Activated naive CD8-positive, alpha-beta T cell treated with anti-CD3 and anti-CD28 coated beads, Interleukin-2, amount 50 U/mL, for 24 hours (primary cell): ENCODE results near the gene SLC25A36.

Source experiments
- ATAC-seq: fragments of 150-1000 bp; cut with Tn5 transposase; one replicate; pipeline ENCODE4 v1.10.0; 2021
- DNase-seq: peaks from one replicate; pipeline ENCODE4 v3.0.0; 2021
- H3K27ac Mint-ChIP-seq: one replicate; pipeline ENCODE4 v1.8.0; 2021; ENCODE audit warnings: mild to moderate bottlenecking, mixed read lengths
- H3K27me3 Mint-ChIP-seq: one replicate; pipeline ENCODE4 v1.8.0; 2021; ENCODE audit warnings: mixed read lengths
- H3K36me3 Mint-ChIP-seq: one replicate; pipeline ENCODE4 v1.8.0; 2021; ENCODE audit warnings: low read depth, mixed read lengths
- H3K4me1 Mint-ChIP-seq: one replicate; pipeline ENCODE4 v1.8.0; 2021; ENCODE audit warnings: mixed read lengths
- H3K4me3 Mint-ChIP-seq: one replicate; pipeline ENCODE4 v1.8.0; 2021; ENCODE audit warnings: mild to moderate bottlenecking, moderate library complexity, mixed read lengths
- H3K9me3 Mint-ChIP-seq: one replicate; pipeline ENCODE4 v1.8.0; 2021; ENCODE audit warnings: mixed read lengths

The SLC25A36 gene

DNA sequence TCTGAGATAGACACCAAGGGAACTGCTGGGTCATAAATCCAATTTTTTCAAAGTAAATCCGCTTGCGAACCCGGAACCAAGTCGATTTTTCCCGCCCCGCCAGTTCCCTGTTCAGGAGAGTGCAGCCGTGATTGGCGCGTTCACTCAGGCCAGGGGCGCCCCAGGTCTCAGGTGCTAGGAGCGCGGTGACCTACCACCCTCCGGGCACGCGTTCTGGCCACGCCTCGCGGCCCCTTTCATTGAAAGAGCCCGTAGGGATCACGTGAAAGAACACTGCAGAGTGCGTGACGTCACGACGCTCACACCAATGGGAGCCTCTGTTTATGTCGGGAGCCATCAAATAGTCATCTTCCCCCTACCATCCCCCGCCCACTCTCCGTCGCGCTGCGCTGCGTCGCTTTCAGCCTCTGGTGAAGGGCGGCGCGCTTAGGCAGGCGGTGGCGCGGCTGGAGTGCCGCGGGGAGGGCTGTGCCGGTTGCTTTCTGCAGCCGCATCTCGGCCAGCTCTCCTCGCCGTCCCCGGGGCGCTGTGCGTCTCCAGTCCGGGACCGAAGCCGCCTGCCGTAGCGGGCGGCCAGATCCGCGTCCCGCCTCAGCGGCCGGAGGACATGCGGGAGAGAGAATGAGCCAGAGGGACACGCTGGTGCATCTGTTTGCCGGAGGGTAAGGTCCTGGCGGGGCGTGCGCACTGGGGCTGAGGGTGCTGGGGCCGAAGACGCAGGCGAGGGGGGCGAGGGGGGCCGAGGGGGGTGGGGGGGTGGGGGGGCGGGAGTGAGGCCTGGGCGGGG lies at the start of gene SLC25A36:
Gene SLC25A36, plus strand, starts transcription at position 403 of the 787 bp plus-strand sequence. Its CDS starts 219 bp downstream, at position 622.
- H3K4me1 Mint-ChIP-seq = peaks cover 45% of the 10 kb centered on the region
- DNase-seq = peak; percentile 96
- peaks cover 4% of the 10 kb centered on the region for H3K9me3 Mint-ChIP-seq
- peak; percentile 96 for ATAC-seq
- peak within 1 kb of the TSS; percentile 82 for H3K27ac Mint-ChIP-seq
- no peaks in the 10 kb centered on the region for H3K27me3 Mint-ChIP-seq
- peaks cover 9% of the 10 kb centered on the region for H3K36me3 Mint-ChIP-seq
- peak within 1 kb of the TSS; percentile 88 for H3K4me3 Mint-ChIP-seq

DNA sequence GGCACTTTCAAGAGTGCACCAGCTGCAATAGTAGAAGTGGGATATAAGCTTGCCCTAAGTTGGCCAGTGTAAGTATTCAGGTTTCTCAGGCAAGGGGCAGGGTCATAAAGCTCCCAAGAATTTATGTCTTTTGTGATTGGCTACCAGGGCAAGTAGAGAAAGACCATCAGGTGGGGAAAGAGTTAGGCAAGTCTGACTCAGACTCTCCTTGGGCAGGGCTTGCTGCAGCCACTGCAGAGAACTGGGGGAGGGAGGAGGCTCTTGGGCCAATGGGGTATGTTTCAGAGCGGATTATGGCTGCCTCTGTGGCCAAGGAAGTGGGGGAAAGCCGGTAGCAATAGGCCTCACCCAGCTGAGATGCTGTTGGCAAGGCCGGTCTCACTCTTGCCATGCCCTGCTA lies 44.6 kb upstream of the SLC25A36 start:
- no peaks in the 10 kb centered on the region for H3K9me3 Mint-ChIP-seq
- H3K4me1 Mint-ChIP-seq = no peaks in the 10 kb centered on the region
- peaks cover 16% of the 10 kb centered on the region for H3K27me3 Mint-ChIP-seq
- H3K4me3 Mint-ChIP-seq = no peak overlapping the region
- H3K27ac Mint-ChIP-seq = no peak overlapping the region
- DNase-seq (no peak), ATAC-seq (peak; percentile 66)
- H3K36me3 Mint-ChIP-seq = no peaks in the 10 kb centered on the region

DNA sequence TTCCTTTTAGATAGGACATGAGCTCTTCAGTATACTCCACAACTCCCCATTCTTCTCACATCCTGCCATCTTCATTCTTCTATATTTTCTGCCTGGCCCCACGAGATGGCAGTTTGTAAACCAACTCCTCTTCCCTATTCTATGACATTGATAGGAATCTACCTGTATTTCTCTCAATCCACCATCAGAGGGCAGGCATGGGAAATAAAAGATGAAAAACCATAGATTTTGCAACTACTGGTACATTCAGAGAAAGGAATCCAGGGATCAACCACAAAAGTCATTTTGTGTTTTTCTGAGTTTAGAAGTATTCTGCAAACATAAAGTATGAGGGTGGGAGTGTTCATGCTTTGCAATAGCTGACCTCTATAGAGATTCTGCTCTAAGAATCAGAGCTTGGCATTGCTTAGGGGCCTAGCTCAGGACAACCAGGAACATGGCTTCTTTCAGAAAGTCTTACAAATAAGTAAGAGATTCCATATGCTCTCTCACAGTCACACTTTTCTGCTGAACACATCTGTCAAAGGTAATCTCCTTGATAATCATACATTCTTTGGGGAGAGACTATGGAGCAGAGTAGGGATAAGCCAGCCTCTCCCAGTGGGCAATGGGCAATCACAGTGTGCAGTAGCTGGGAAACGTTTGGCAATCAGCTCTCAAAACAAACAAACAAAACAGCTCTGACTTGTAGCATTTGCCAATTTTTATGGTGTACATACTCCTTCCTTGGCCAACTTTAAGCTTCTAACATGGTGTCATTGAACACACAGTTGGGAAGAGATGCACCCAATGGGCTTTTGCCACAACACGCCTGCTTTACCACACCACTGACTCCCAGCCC lies 43.1 kb upstream of the SLC25A36 start:
- H3K36me3 Mint-ChIP-seq = no peaks in the 10 kb centered on the region

DNA sequence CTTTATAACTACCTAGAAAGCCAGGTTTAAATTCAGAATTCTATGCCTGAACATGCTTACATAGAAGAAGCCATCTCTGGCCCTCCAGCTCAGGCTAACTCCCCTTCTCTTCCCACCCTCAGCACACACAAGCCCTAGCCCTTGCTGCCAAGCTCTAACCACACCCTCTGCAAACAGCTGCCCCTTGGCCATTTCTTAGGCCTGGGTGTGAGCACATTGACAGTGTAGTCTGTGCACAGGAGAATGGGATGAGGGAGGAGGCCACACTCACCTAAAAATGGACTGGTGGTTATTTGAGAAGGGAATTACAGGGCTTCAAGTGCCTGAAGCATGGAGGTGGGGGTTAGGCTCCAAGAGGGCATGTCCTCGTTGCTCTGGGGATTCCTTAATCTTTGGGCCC lies 42.3 kb upstream of the SLC25A36 start:
- Mint-ChIP-seq H3K4me1 (no peaks in the 10 kb centered on the region), H3K27me3 (peaks cover 14% of the 10 kb centered on the region), H3K27ac (no peak overlapping the region), H3K9me3 (no peaks in the 10 kb centered on the region), H3K36me3 (no peaks in the 10 kb centered on the region), H3K4me3 (no peak overlapping the region)
- ATAC-seq (no peak), DNase-seq (no peak)

More for the DNA sequence above, 43.1 kb upstream of the SLC25A36 start:
- no peak overlapping the region for H3K4me3 Mint-ChIP-seq
- ATAC-seq (no peak), DNase-seq (peak; percentile 3)
- no peaks in the 10 kb centered on the region for H3K4me1 Mint-ChIP-seq
- H3K27ac Mint-ChIP-seq = no peak overlapping the region
- H3K9me3 Mint-ChIP-seq = no peaks in the 10 kb centered on the region
- H3K27me3 Mint-ChIP-seq = peaks cover 16% of the 10 kb centered on the region

- no peaks in the 10 kb centered on the region for H3K27me3 Mint-ChIP-seq
- ATAC-seq = no peak
These were observed 38.8 kb upstream of the SLC25A36 start for GRCh38 chr3:140902791-140903190.

GRCh38 chr3:140903196-140903595 lies 38.4 kb upstream of the SLC25A36 start:
- H3K9me3 Mint-ChIP-seq = no peaks in the 10 kb centered on the region

More at GRCh38 chr3:140902791-140903190, 38.8 kb upstream of the SLC25A36 start:
- no peak overlapping the region for H3K4me3 Mint-ChIP-seq
- no peaks in the 10 kb centered on the region for H3K36me3 Mint-ChIP-seq
- no peaks in the 10 kb centered on the region for H3K9me3 Mint-ChIP-seq
- H3K4me1 Mint-ChIP-seq = no peaks in the 10 kb centered on the region
- H3K27ac Mint-ChIP-seq = no peak overlapping the region
- no peak for DNase-seq

DNA sequence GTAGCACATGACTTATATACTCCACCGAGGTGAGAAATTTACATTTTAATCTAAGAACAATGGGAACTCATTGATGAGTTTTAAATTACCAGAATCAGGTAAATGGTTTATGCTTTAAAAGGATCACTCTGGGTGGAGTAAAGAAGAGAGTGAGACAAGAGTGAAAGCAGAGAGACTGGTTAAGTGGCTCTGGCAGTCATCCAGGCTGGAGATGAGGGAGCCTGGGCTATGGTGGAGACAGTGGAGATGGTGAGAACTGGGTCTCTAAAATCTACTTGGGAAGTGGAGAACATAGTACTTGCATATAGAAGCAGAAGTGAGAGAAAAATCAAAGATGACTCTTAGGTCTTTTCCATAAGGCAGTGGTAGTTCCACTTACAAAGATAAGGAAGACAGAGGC lies 37.1 kb upstream of the SLC25A36 start:
- H3K4me1 Mint-ChIP-seq = no peaks in the 10 kb centered on the region
- no peak overlapping the region for H3K4me3 Mint-ChIP-seq
- H3K9me3 Mint-ChIP-seq = no peaks in the 10 kb centered on the region
- no peak overlapping the region for H3K27ac Mint-ChIP-seq
- no peak for ATAC-seq
- H3K36me3 Mint-ChIP-seq = no peaks in the 10 kb centered on the region
- no peak for DNase-seq
- no peaks in the 10 kb centered on the region for H3K27me3 Mint-ChIP-seq

More at GRCh38 chr3:140903196-140903595, 38.4 kb upstream of the SLC25A36 start:
- no peaks in the 10 kb centered on the region for H3K27me3 Mint-ChIP-seq
- no peak overlapping the region for H3K27ac Mint-ChIP-seq
- no peak for ATAC-seq
- H3K36me3 Mint-ChIP-seq = no peaks in the 10 kb centered on the region
- no peak overlapping the region for H3K4me3 Mint-ChIP-seq
- DNase-seq = no peak
- H3K4me1 Mint-ChIP-seq = no peaks in the 10 kb centered on the region

DNA sequence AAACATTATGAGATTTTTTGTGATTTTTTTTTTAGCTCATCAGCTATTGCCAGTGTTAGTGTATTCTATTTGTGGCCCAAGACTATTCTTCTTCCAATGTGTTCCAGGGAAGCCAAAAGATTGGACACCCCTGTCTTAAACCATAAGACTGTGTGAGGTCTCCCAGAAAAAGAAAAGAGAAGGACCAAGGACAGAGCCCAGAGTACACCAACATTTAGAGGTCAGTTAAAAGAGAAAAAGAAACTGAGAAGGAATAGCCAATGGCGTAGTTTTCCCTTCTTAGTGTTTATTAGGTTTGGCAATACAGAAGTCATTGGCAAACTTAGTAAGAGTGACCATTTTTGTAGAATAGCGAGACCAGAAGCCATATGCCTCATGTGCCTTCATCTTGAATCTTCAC lies 36.1 kb upstream of the SLC25A36 start:
- no peak for DNase-seq
- H3K4me3 Mint-ChIP-seq = no peak overlapping the region
- no peak for ATAC-seq
- H3K36me3 Mint-ChIP-seq = no peaks in the 10 kb centered on the region
- H3K4me1 Mint-ChIP-seq = no peaks in the 10 kb centered on the region
- H3K27ac Mint-ChIP-seq = no peak overlapping the region
- no peaks in the 10 kb centered on the region for H3K9me3 Mint-ChIP-seq
- H3K27me3 Mint-ChIP-seq = no peaks in the 10 kb centered on the region

DNA sequence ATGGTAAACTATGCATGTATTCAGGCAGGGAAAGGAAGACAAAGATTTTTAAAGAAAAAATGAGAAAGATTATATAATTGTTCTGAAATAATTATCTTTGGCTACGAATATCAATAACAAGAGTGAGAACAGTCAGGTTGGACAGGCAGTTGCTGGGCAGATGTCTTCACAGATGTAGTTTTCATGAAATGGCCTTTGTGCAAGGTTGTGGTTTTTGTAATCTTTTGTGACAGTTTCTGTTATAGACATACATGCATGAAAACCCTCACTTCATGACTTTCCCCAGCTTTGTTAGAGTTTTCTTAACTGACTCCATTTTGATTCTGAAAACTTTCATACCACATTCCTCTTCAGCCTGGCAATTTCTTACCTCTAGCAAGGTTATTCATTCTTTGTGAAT lies 34.9 kb upstream of the SLC25A36 start:
- H3K36me3 Mint-ChIP-seq = no peaks in the 10 kb centered on the region
- no peak for DNase-seq
- no peak overlapping the region for H3K27ac Mint-ChIP-seq
- H3K4me1 Mint-ChIP-seq = no peaks in the 10 kb centered on the region
- no peak overlapping the region for H3K4me3 Mint-ChIP-seq
- ATAC-seq = no peak
- H3K27me3 Mint-ChIP-seq = no peaks in the 10 kb centered on the region
- no peaks in the 10 kb centered on the region for H3K9me3 Mint-ChIP-seq

- Mint-ChIP-seq H3K27me3 (peaks cover 2% of the 10 kb centered on the region), H3K36me3 (no peaks in the 10 kb centered on the region), H3K4me1 (no peaks in the 10 kb centered on the region), H3K9me3 (no peaks in the 10 kb centered on the region), H3K27ac (no peak overlapping the region), H3K4me3 (no peak overlapping the region)
- no peak for DNase-seq
- ATAC-seq = no peak
These were observed 30.8 kb upstream of the SLC25A36 start for GRCh38 chr3:140910860-140911259.

DNA sequence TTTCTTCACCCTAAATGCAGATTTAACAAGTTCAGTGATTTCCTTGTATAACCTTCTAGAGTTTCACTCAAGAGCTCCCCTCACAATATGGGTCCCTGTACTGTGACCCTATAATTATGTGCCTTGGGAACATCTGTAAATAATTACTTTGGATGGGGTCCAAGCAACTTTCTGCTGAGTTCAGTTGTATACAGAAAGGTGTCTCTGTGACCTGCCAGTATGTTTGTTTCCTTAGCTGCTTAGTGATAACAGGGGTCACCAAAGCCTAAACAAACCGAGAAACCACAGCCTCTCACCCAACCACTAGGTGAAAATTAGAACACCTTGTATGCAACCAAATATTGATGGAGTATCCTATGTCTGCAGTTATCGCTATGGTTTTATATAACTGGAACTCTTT lies 29.8 kb upstream of the SLC25A36 start:
- DNase-seq (no peak), ATAC-seq (no peak)
- Mint-ChIP-seq H3K27ac (no peak overlapping the region), H3K36me3 (no peaks in the 10 kb centered on the region), H3K4me3 (no peak overlapping the region), H3K9me3 (no peaks in the 10 kb centered on the region), H3K27me3 (peaks cover 2% of the 10 kb centered on the region), H3K4me1 (no peaks in the 10 kb centered on the region)

DNA sequence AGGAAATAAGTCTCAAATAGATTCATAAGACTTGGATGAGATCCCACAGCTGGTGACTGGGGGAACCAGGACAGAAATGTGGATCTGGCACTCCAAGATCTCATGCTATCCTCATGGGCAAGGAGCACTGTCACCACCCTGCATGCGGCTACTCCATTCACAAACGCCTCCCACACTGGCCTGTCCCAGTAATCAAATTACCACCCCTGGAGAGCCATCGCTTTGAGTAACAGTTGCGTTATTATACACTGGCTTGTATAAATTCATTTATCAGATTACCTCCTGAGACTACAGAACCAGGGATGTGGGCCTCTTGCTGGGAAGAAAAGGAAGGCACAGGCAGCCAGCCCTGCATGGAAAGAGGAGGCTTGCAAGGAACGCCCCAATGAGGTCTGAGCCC lies 27.9 kb upstream of the SLC25A36 start:
- H3K9me3 Mint-ChIP-seq = no peaks in the 10 kb centered on the region
- H3K4me1 Mint-ChIP-seq = no peaks in the 10 kb centered on the region

GRCh38 chr3:140914384-140914945 lies 27.2 kb upstream of the SLC25A36 start:
- Mint-ChIP-seq H3K27ac (no peak overlapping the region), H3K4me3 (no peak overlapping the region), H3K9me3 (no peaks in the 10 kb centered on the region), H3K36me3 (no peaks in the 10 kb centered on the region), H3K27me3 (peaks cover 12% of the 10 kb centered on the region), H3K4me1 (no peaks in the 10 kb centered on the region)
- DNase-seq = no peak
- no peak for ATAC-seq

More for the DNA sequence above, 27.9 kb upstream of the SLC25A36 start:
- ATAC-seq (no peak), DNase-seq (no peak)
- H3K4me3 Mint-ChIP-seq = no peak overlapping the region
- H3K36me3 Mint-ChIP-seq = no peaks in the 10 kb centered on the region
- H3K27ac Mint-ChIP-seq = no peak overlapping the region
- peaks cover 9% of the 10 kb centered on the region for H3K27me3 Mint-ChIP-seq

DNA sequence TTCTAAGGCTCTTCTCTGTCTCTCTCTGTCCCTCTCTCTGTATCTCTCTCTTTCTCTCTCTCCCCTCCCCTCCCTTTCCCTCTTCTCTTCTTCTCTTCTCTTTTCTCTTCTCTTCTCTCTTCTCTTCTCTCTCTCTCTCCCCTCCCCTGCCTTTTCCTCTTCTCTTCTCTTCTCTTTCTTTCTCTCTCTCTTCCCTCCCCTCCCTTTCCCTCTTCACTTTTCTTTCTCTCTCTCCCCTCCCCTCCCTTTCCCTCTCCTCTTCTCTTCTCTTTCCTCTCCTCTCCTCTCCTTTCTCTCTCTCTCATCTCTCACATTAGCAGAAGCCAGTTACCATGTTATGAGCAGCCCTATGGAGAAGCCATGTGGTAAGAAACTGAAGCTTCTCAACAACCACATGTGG lies 25.0 kb upstream of the SLC25A36 start:
- Mint-ChIP-seq H3K27ac (no peak overlapping the region), H3K9me3 (no peaks in the 10 kb centered on the region), H3K4me1 (no peaks in the 10 kb centered on the region), H3K4me3 (no peak overlapping the region), H3K36me3 (no peaks in the 10 kb centered on the region), H3K27me3 (peaks cover 14% of the 10 kb centered on the region)
- ATAC-seq (no peak), DNase-seq (no peak)

GRCh38 chr3:140917772-140918171 lies 23.9 kb upstream of the SLC25A36 start:
- no peaks in the 10 kb centered on the region for H3K36me3 Mint-ChIP-seq
- no peak overlapping the region for H3K4me3 Mint-ChIP-seq
- H3K4me1 Mint-ChIP-seq = no peaks in the 10 kb centered on the region
- no peaks in the 10 kb centered on the region for H3K9me3 Mint-ChIP-seq
- DNase-seq (no peak), ATAC-seq (no peak)
- no peak overlapping the region for H3K27ac Mint-ChIP-seq
- H3K27me3 Mint-ChIP-seq = peaks cover 14% of the 10 kb centered on the region
